Colonic mucosa (tissue), 4 donors: Measurements from ENCODE around the gene CALHM4. TPM values are rescaled to one million over a fixed set of nuclear protein-coding genes. Genes with fewer than 3 reads are reported as not detected.
"Not testable (repeated sequence)": the region's sequence is repeated elsewhere in the genome, so short reads cannot be mapped to it uniquely, and the experiment has no call there.

Experiments
- DNase-seq: peaks from one replicate; pipeline ENCODE4 v3.0.0-alpha.2; 2020
- H3K27ac ChIP-seq: fragments of 200-600 bp; one replicate; pipeline ENCODE4 v1.8.0; 2021
- H3K27me3 ChIP-seq: fragments of 200-600 bp; one replicate; pipeline ENCODE4 v1.8.0; 2021
- H3K36me3 ChIP-seq: fragments of 200-600 bp; one replicate; pipeline ENCODE4 v1.8.0; 2021
- H3K4me1 ChIP-seq: fragments of 200-600 bp; one replicate; pipeline ENCODE4 v1.8.0; 2021; ENCODE audit warnings: mild to moderate bottlenecking
- H3K4me3 ChIP-seq: fragments of 200-600 bp; one replicate; pipeline ENCODE4 v1.8.0; 2021
- H3K9ac ChIP-seq, 2 donors: one replicate each; pipeline ENCODE4 v1.7.0; 2013; ENCODE audit warnings: control low read depth in 2 of 2, low read depth in 2 of 2, low read length in 2 of 2
- H3K9me3 ChIP-seq: fragments of 200-600 bp; one replicate; pipeline ENCODE4 v1.8.0; 2021
- CTCF ChIP-seq: fragments of 200-600 bp; IDR thresholded peaks from one replicate; pipeline ENCODE4 v1.8.0; 2022; ENCODE audit warnings: antibody characterized with exemption, mild to moderate bottlenecking
- intact Hi-C: fragments of 100-400 bp; cut with DNase I; formaldehyde crosslinking; loops from one replicate; pipeline ENCODE4 v1.14.1; 2022
- total RNA-seq, 2 donors: library from RNA; stranded (reverse); fragmentation: NEBNext Ultra II Directional in 1 of 2; extraction: Animal tissue kit (Norgen Biotek cat#: 25700) in 1 of 2; gene quantifications; one replicate each; pipeline ENCODE4 v1.2.1, GENCODE V29; 2021
- donor health status: healthy.
- donor health status: DM: no; HTN: no; CAD: no.
- donor health status: DM: no; HTN: no; CAD: no.

Gene CALHM4
- total RNA-seq, 2 donors from 2014 or later, result not detected

GRCh38 chr6:116586738-116587137 is 33.2 kb downstream of the CALHM4 start:
- no peaks in the 10 kb centered on the region for H3K36me3 ChIP-seq
- no peaks in the 10 kb centered on the region for H3K27me3 ChIP-seq
- DNase-seq, result no peak
- intact Hi-C loops, result no loop called here
- no peaks in the 10 kb centered on the region for H3K4me1 ChIP-seq
- H3K9ac ChIP-seq, result no peak overlapping the region
- no peak overlapping the region for H3K4me3 ChIP-seq
- H3K9me3 ChIP-seq, result no peaks in the 10 kb centered on the region
- no peak for TF ChIP-seq CTCF
- H3K27ac ChIP-seq, result no peak overlapping the region

GRCh38 chr6:116595247-116595646 is 41.7 kb downstream of the CALHM4 start:
- H3K9me3 ChIP-seq, result no peaks in the 10 kb centered on the region
- DNase-seq, result no peak
- no peak for TF ChIP-seq CTCF
- intact Hi-C loops, result no loop called here
- peaks cover 3% of the 10 kb centered on the region for H3K36me3 ChIP-seq
- H3K27me3 ChIP-seq, result no peaks in the 10 kb centered on the region
- H3K4me1 ChIP-seq, result no peaks in the 10 kb centered on the region
- no peak overlapping the region for H3K27ac ChIP-seq
- no peak overlapping the region for H3K9ac ChIP-seq
- no peak overlapping the region for H3K4me3 ChIP-seq

- no peak for DNase-seq
- Histone ChIP-seq H3K9ac (no peak overlapping the region), H3K4me3 (no peak overlapping the region), H3K9me3 (no peaks in the 10 kb centered on the region), H3K27ac (no peak overlapping the region), H3K27me3 (no peaks in the 10 kb centered on the region), H3K36me3 (peaks cover 3% of the 10 kb centered on the region), H3K4me1 (no peaks in the 10 kb centered on the region)
- intact Hi-C loops, result no loop called here
- no peak for TF ChIP-seq CTCF
Measured at GRCh38 chr6:116596815-116597214, 43.3 kb downstream of the CALHM4 start.

GRCh38 chr6:116603916-116604315 is 50.4 kb downstream of the CALHM4 start:
- H3K4me1 ChIP-seq, H3K9me3 ChIP-seq, intact Hi-C loops, H3K27ac ChIP-seq, H3K9ac ChIP-seq, H3K27me3 ChIP-seq, DNase-seq, H3K36me3 ChIP-seq, H3K4me3 ChIP-seq: not testable (repeated sequence)

GRCh38 chr6:116604868-116605267 is 51.3 kb downstream of the CALHM4 start:
- intact Hi-C loops, H3K36me3 ChIP-seq, H3K27ac ChIP-seq, H3K4me3 ChIP-seq, DNase-seq, H3K27me3 ChIP-seq, H3K9me3 ChIP-seq, H3K4me1 ChIP-seq, H3K9ac ChIP-seq: not testable (repeated sequence)

- H3K9me3 ChIP-seq, result no peaks in the 10 kb centered on the region
- H3K27me3 ChIP-seq, result no peaks in the 10 kb centered on the region
- no peak overlapping the region for H3K9ac ChIP-seq
- no peak overlapping the region for H3K27ac ChIP-seq
- intact Hi-C loops, result no loop called here
- H3K4me3 ChIP-seq, result no peak overlapping the region
- no peak for TF ChIP-seq CTCF
- DNase-seq, result no peak
- H3K36me3 ChIP-seq, result no peaks in the 10 kb centered on the region
- no peaks in the 10 kb centered on the region for H3K4me1 ChIP-seq
Measured at GRCh38 chr6:116605935-116606334, 52.4 kb downstream of the CALHM4 start.

Other genes with a start within 250 kb of the CALHM4 start
- 1 to 10 TPM; 5.0 to 9.3 TPM for gene DSE, start 182.8 kb upstream of the CALHM4 start, total RNA-seq
- gene CALHM6, start 92.4 kb upstream of the CALHM4 start, total RNA-seq, result 1 to 10 TPM; 1.5 to 6.2 TPM
- gene CALHM5, start 42.1 kb upstream of the CALHM4 start, total RNA-seq, result under 1 TPM; 0.20 to 0.37 TPM
- not detected for gene TRAPPC3L, start 8.1 kb upstream of the CALHM4 start, total RNA-seq
- gene RWDD1, start 17.8 kb downstream of the CALHM4 start, total RNA-seq, result 10 to 100 TPM; 27.4 to 30.8 TPM
- under 1 TPM; 0.10 to 0.11 TPM for gene RSPH4A, start 62.7 kb downstream of the CALHM4 start, total RNA-seq
- 10 to 100 TPM; 12.0 to 12.4 TPM for gene ZUP1, start 115.0 kb downstream of the CALHM4 start, total RNA-seq
- gene KPNA5, start 127.5 kb downstream of the CALHM4 start, total RNA-seq, result 1 to 10 TPM; 2.5 to 6.1 TPM
- under 1 TPM; 0.57 to 0.64 TPM for gene FAM162B, start 212.0 kb downstream of the CALHM4 start, total RNA-seq